ENCODE data around the gene MAPK7.
"Not testable (repeated sequence)": the region's sequence is repeated elsewhere in the genome, so short reads cannot be mapped to it uniquely, and the experiment has no call there.

Gene MAPK7

GRCh38 chr17:19353401-19353800 lies 24.9 kb upstream of the MAPK7 start:
- not testable (repeated sequence) for H3K9ac ChIP-seq (ENCODE audit: low read depth in 1 of 2, low read length in 2 of 2); H3K27me3 ChIP-seq (ENCODE audit: control insufficient read depth in 1 of 2, insufficient read depth in 2 of 2, low read length in 2 of 2); H3K4me3 ChIP-seq (ENCODE audit: low read depth in 1 of 2, low read length in 2 of 2); H3K27ac ChIP-seq (ENCODE audit: low read depth, low read length); H3K36me3 ChIP-seq (ENCODE audit: control insufficient read depth in 1 of 2, insufficient read depth in 2 of 2, low read length in 2 of 2); H3K9me3 ChIP-seq (ENCODE audit: control insufficient read depth in 1 of 2, low read length in 2 of 2); H3K4me1 ChIP-seq (ENCODE audit: control insufficient read depth in 1 of 2, insufficient read depth in 2 of 2, low read length in 2 of 2)

GRCh38 chr17:19354748-19355147 lies 23.6 kb upstream of the MAPK7 start:
- Histone ChIP-seq H3K9ac (ENCODE audit: low read depth in 1 of 2, low read length in 2 of 2) (no peak overlapping the region), H3K9me3 (ENCODE audit: control insufficient read depth in 1 of 2, low read length in 2 of 2) (no peaks in the 10 kb centered on the region), H3K27me3 (ENCODE audit: control insufficient read depth in 1 of 2, insufficient read depth in 2 of 2, low read length in 2 of 2) (no peaks in the 10 kb centered on the region), H3K27ac (ENCODE audit: low read depth, low read length) (no peak overlapping the region), H3K36me3 (ENCODE audit: control insufficient read depth in 1 of 2, insufficient read depth in 2 of 2, low read length in 2 of 2) (no peaks in the 10 kb centered on the region), H3K4me1 (ENCODE audit: control insufficient read depth in 1 of 2, insufficient read depth in 2 of 2, low read length in 2 of 2) (peaks cover 0 to 5% of the 10 kb centered on the region in 2 donors), H3K4me3 (ENCODE audit: low read depth in 1 of 2, low read length in 2 of 2) (no peak overlapping the region)

- no peak overlapping the region for H3K27ac ChIP-seq (ENCODE audit: low read depth, low read length)
- H3K9me3 ChIP-seq (ENCODE audit: control insufficient read depth in 1 of 2, low read length in 2 of 2) = no peaks in the 10 kb centered on the region
- H3K27me3 ChIP-seq (ENCODE audit: control insufficient read depth in 1 of 2, insufficient read depth in 2 of 2, low read length in 2 of 2) = no peaks in the 10 kb centered on the region
- peaks cover 3 to 12% of the 10 kb centered on the region in 2 donors for H3K4me1 ChIP-seq (ENCODE audit: control insufficient read depth in 1 of 2, insufficient read depth in 2 of 2, low read length in 2 of 2)
- no peak overlapping the region for H3K4me3 ChIP-seq (ENCODE audit: low read depth in 1 of 2, low read length in 2 of 2)
- no peaks in the 10 kb centered on the region for H3K36me3 ChIP-seq (ENCODE audit: control insufficient read depth in 1 of 2, insufficient read depth in 2 of 2, low read length in 2 of 2)
- no peak overlapping the region for H3K9ac ChIP-seq (ENCODE audit: low read depth in 1 of 2, low read length in 2 of 2)
These were observed 20.9 kb upstream of the MAPK7 start for GRCh38 chr17:19357351-19357750.

GRCh38 chr17:19357761-19358160 lies 20.5 kb upstream of the MAPK7 start:
- no peak overlapping the region for H3K27ac ChIP-seq (ENCODE audit: low read depth, low read length)
- H3K27me3 ChIP-seq (ENCODE audit: control insufficient read depth in 1 of 2, insufficient read depth in 2 of 2, low read length in 2 of 2) = no peaks in the 10 kb centered on the region
- no peaks in the 10 kb centered on the region for H3K9me3 ChIP-seq (ENCODE audit: control insufficient read depth in 1 of 2, low read length in 2 of 2)
- no peaks in the 10 kb centered on the region for H3K36me3 ChIP-seq (ENCODE audit: control insufficient read depth in 1 of 2, insufficient read depth in 2 of 2, low read length in 2 of 2)
- H3K9ac ChIP-seq (ENCODE audit: low read depth in 1 of 2, low read length in 2 of 2) = no peak overlapping the region
- H3K4me3 ChIP-seq (ENCODE audit: low read depth in 1 of 2, low read length in 2 of 2) = no peak overlapping the region
- peaks cover 3 to 12% of the 10 kb centered on the region in 2 donors for H3K4me1 ChIP-seq (ENCODE audit: control insufficient read depth in 1 of 2, insufficient read depth in 2 of 2, low read length in 2 of 2)

GRCh38 chr17:19359151-19359550 lies 19.1 kb upstream of the MAPK7 start:
- H3K9ac ChIP-seq (ENCODE audit: low read depth in 1 of 2, low read length in 2 of 2) = no peak overlapping the region
- no peaks in the 10 kb centered on the region for H3K36me3 ChIP-seq (ENCODE audit: control insufficient read depth in 1 of 2, insufficient read depth in 2 of 2, low read length in 2 of 2)
- H3K4me3 ChIP-seq (ENCODE audit: low read depth in 1 of 2, low read length in 2 of 2) = no peak overlapping the region
- H3K4me1 ChIP-seq (ENCODE audit: control insufficient read depth in 1 of 2, insufficient read depth in 2 of 2, low read length in 2 of 2) = peaks cover 11 to 18% of the 10 kb centered on the region in 2 donors
- H3K27ac ChIP-seq (ENCODE audit: low read depth, low read length) = no peak overlapping the region
- H3K27me3 ChIP-seq (ENCODE audit: control insufficient read depth in 1 of 2, insufficient read depth in 2 of 2, low read length in 2 of 2) = peaks cover 0 to 2% of the 10 kb centered on the region in 2 donors
- no peaks in the 10 kb centered on the region for H3K9me3 ChIP-seq (ENCODE audit: control insufficient read depth in 1 of 2, low read length in 2 of 2)

GRCh38 chr17:19359856-19360255 lies 18.4 kb upstream of the MAPK7 start:
- Histone ChIP-seq H3K4me3 (ENCODE audit: low read depth in 1 of 2, low read length in 2 of 2) (no peak overlapping the region), H3K9me3 (ENCODE audit: control insufficient read depth in 1 of 2, low read length in 2 of 2) (no peaks in the 10 kb centered on the region), H3K9ac (ENCODE audit: low read depth in 1 of 2, low read length in 2 of 2) (no peak overlapping the region), H3K36me3 (ENCODE audit: control insufficient read depth in 1 of 2, insufficient read depth in 2 of 2, low read length in 2 of 2) (no peaks in the 10 kb centered on the region), H3K4me1 (ENCODE audit: control insufficient read depth in 1 of 2, insufficient read depth in 2 of 2, low read length in 2 of 2) (peaks cover 11 to 18% of the 10 kb centered on the region in 2 donors), H3K27ac (ENCODE audit: low read depth, low read length) (no peak overlapping the region), H3K27me3 (ENCODE audit: control insufficient read depth in 1 of 2, insufficient read depth in 2 of 2, low read length in 2 of 2) (peaks cover 0 to 2% of the 10 kb centered on the region in 2 donors)

- Histone ChIP-seq H3K9ac (ENCODE audit: low read depth in 1 of 2, low read length in 2 of 2) (no peak overlapping the region), H3K27me3 (ENCODE audit: control insufficient read depth in 1 of 2, insufficient read depth in 2 of 2, low read length in 2 of 2) (peaks cover 0 to 2% of the 10 kb centered on the region in 2 donors), H3K27ac (ENCODE audit: low read depth, low read length) (no peak overlapping the region), H3K36me3 (ENCODE audit: control insufficient read depth in 1 of 2, insufficient read depth in 2 of 2, low read length in 2 of 2) (no peaks in the 10 kb centered on the region), H3K4me3 (ENCODE audit: low read depth in 1 of 2, low read length in 2 of 2) (no peak overlapping the region), H3K4me1 (ENCODE audit: control insufficient read depth in 1 of 2, insufficient read depth in 2 of 2, low read length in 2 of 2) (peaks cover 11 to 18% of the 10 kb centered on the region in 2 donors), H3K9me3 (ENCODE audit: control insufficient read depth in 1 of 2, low read length in 2 of 2) (no peaks in the 10 kb centered on the region)
These were observed 17.5 kb upstream of the MAPK7 start for GRCh38 chr17:19360772-19361171.

- H3K27me3 ChIP-seq (ENCODE audit: control insufficient read depth in 1 of 2, insufficient read depth in 2 of 2, low read length in 2 of 2) = peaks cover 0 to 2% of the 10 kb centered on the region in 2 donors
- no peaks in the 10 kb centered on the region for H3K9me3 ChIP-seq (ENCODE audit: control insufficient read depth in 1 of 2, low read length in 2 of 2)
- no peak overlapping the region for H3K9ac ChIP-seq (ENCODE audit: low read depth in 1 of 2, low read length in 2 of 2)
- no peaks in the 10 kb centered on the region for H3K36me3 ChIP-seq (ENCODE audit: control insufficient read depth in 1 of 2, insufficient read depth in 2 of 2, low read length in 2 of 2)
- peaks cover 11 to 18% of the 10 kb centered on the region in 2 donors for H3K4me1 ChIP-seq (ENCODE audit: control insufficient read depth in 1 of 2, insufficient read depth in 2 of 2, low read length in 2 of 2)
- H3K4me3 ChIP-seq (ENCODE audit: low read depth in 1 of 2, low read length in 2 of 2) = no peak overlapping the region
- H3K27ac ChIP-seq (ENCODE audit: low read depth, low read length) = no peak overlapping the region
These were observed 17.0 kb upstream of the MAPK7 start for GRCh38 chr17:19361326-19361725.

GRCh38 chr17:19361944-19362276 lies 16.4 kb upstream of the MAPK7 start:
- H3K9me3 ChIP-seq (ENCODE audit: control insufficient read depth in 1 of 2, low read length in 2 of 2) = no peaks in the 10 kb centered on the region
- peaks cover 0 to 2% of the 10 kb centered on the region in 2 donors for H3K27me3 ChIP-seq (ENCODE audit: control insufficient read depth in 1 of 2, insufficient read depth in 2 of 2, low read length in 2 of 2)
- peak overlapping the region; percentile 19 to 51 for H3K9ac ChIP-seq (ENCODE audit: low read depth in 1 of 2, low read length in 2 of 2)
- peak overlapping the region; percentile 81 to 90 for H3K4me3 ChIP-seq (ENCODE audit: low read depth in 1 of 2, low read length in 2 of 2)
- H3K27ac ChIP-seq (ENCODE audit: low read depth, low read length) = no peak overlapping the region
- peaks cover 11 to 18% of the 10 kb centered on the region in 2 donors for H3K4me1 ChIP-seq (ENCODE audit: control insufficient read depth in 1 of 2, insufficient read depth in 2 of 2, low read length in 2 of 2)
- H3K36me3 ChIP-seq (ENCODE audit: control insufficient read depth in 1 of 2, insufficient read depth in 2 of 2, low read length in 2 of 2) = no peaks in the 10 kb centered on the region

- Histone ChIP-seq H3K4me3 (ENCODE audit: low read depth in 1 of 2, low read length in 2 of 2) (peak within 1 kb of the TSS; percentile 81 to 90), H3K36me3 (ENCODE audit: control insufficient read depth in 1 of 2, insufficient read depth in 2 of 2, low read length in 2 of 2) (no peaks in the 10 kb centered on the region), H3K27me3 (ENCODE audit: control insufficient read depth in 1 of 2, insufficient read depth in 2 of 2, low read length in 2 of 2) (peaks cover 0 to 2% of the 10 kb centered on the region in 2 donors), H3K27ac (ENCODE audit: low read depth, low read length) (peak within 1 kb of the TSS; percentile 84), H3K4me1 (ENCODE audit: control insufficient read depth in 1 of 2, insufficient read depth in 2 of 2, low read length in 2 of 2) (peaks cover 11 to 15% of the 10 kb centered on the region in 2 donors), H3K9ac (ENCODE audit: low read depth in 1 of 2, low read length in 2 of 2) (peak within 1 kb of the TSS; percentile 19 to 84), H3K9me3 (ENCODE audit: control insufficient read depth in 1 of 2, low read length in 2 of 2) (no peaks in the 10 kb centered on the region)
These were observed 15.8 kb upstream of the MAPK7 start, which contains the start of gene B9D1 for GRCh38 chr17:19362277-19363113. TSS of gene B9D1 (minus strand) at chr17:19362723. CDS start at chr17:19362569, 154 bp downstream.

All from duodenal mucosa (tissue), 2 donors.